KOPT-K1 (cell line): Measurements from ENCODE around the gene MTSS2.

Experiments used
- H3K27ac ChIP-seq: fragments of 200-600 bp; sonication (generic); 2 replicates; pipeline ENCODE4 v1.5.1; 2016; ENCODE audit warnings: antibody characterized with exemption, mild to moderate bottlenecking, low read depth, low read length; ENCODE audit not compliant: poor library complexity, severe bottlenecking
- H3K36me3 ChIP-seq: fragments of 200-600 bp; sonication (generic); 2 replicates; pipeline ENCODE4 v1.5.1; 2017; ENCODE audit warnings: antibody characterized with exemption, mild to moderate bottlenecking, low read length, moderate library complexity; ENCODE audit not compliant: insufficient read depth
- H3K9me3 ChIP-seq: fragments of 200-600 bp; sonication (generic); 2 replicates; pipeline ENCODE4 v1.5.1; 2017; ENCODE audit warnings: antibody characterized with exemption, low read length, mild to moderate bottlenecking; ENCODE audit not compliant: insufficient read depth, poor library complexity, severe bottlenecking

The MTSS2 gene

GRCh38 chr16:70709457-70709856 is 23.6 kb upstream of the MTSS2 start:
- Histone ChIP-seq H3K36me3 (no peaks in the 10 kb centered on the region; the same call in 1 of the 2 replicates), H3K9me3 (no peaks in the 10 kb centered on the region), H3K27ac (peak overlapping the region; percentile 43)

- Histone ChIP-seq H3K9me3 (no peaks in the 10 kb centered on the region), H3K36me3 (no peaks in the 10 kb centered on the region; the same call in 1 of the 2 replicates), H3K27ac (no peak overlapping the region)
Measured at GRCh38 chr16:70708366-70709246, 22.8 kb upstream of the MTSS2 start.

- no peak overlapping the region for H3K27ac ChIP-seq
- no peaks in the 10 kb centered on the region; the same call in 1 of the 2 replicates for H3K36me3 ChIP-seq
- no peaks in the 10 kb centered on the region for H3K9me3 ChIP-seq
Measured at GRCh38 chr16:70706948-70707465, 21.2 kb upstream of the MTSS2 start.

GRCh38 chr16:70705056-70705455 is 19.2 kb upstream of the MTSS2 start:
- Histone ChIP-seq H3K36me3 (no peaks in the 10 kb centered on the region; the same call in 1 of the 2 replicates), H3K27ac (no peak overlapping the region), H3K9me3 (no peaks in the 10 kb centered on the region)

- Histone ChIP-seq H3K9me3 (no peaks in the 10 kb centered on the region), H3K36me3 (peaks cover under 1% of the 10 kb centered on the region; the same call in 1 of the 2 replicates), H3K27ac (no peak overlapping the region)
Measured at GRCh38 chr16:70704586-70704985, 18.7 kb upstream of the MTSS2 start.

- no peaks in the 10 kb centered on the region for H3K9me3 ChIP-seq
- peaks cover 7% of the 10 kb centered on the region; the same call in 1 of the 2 replicates for H3K36me3 ChIP-seq
- no peak overlapping the region for H3K27ac ChIP-seq
Measured at GRCh38 chr16:70703835-70704381, 18.1 kb upstream of the MTSS2 start.

- no peak overlapping the region for H3K27ac ChIP-seq
- H3K9me3 ChIP-seq: no peaks in the 10 kb centered on the region
- peaks cover 13% of the 10 kb centered on the region; the same call in 1 of the 2 replicates for H3K36me3 ChIP-seq
Measured at GRCh38 chr16:70703041-70703834, 17.4 kb upstream of the MTSS2 start.

GRCh38 chr16:70702624-70703023 is 16.8 kb upstream of the MTSS2 start:
- Histone ChIP-seq H3K9me3 (no peaks in the 10 kb centered on the region), H3K27ac (no peak overlapping the region), H3K36me3 (peaks cover 19% of the 10 kb centered on the region; the same call in 1 of the 2 replicates)

- Histone ChIP-seq H3K27ac (no peak overlapping the region), H3K9me3 (no peaks in the 10 kb centered on the region), H3K36me3 (peaks cover 20% of the 10 kb centered on the region; the same call in 1 of the 2 replicates)
Measured at GRCh38 chr16:70701998-70702397, 16.1 kb upstream of the MTSS2 start.

- H3K9me3 ChIP-seq: no peaks in the 10 kb centered on the region
- H3K36me3 ChIP-seq: peaks cover 20% of the 10 kb centered on the region; the same call in 1 of the 2 replicates
- no peak overlapping the region for H3K27ac ChIP-seq
Measured at GRCh38 chr16:70701596-70701995, 15.7 kb upstream of the MTSS2 start.

GRCh38 chr16:70701036-70701435 is 15.2 kb upstream of the MTSS2 start:
- Histone ChIP-seq H3K27ac (no peak overlapping the region), H3K9me3 (no peaks in the 10 kb centered on the region), H3K36me3 (peaks cover 20% of the 10 kb centered on the region; the same call in 1 of the 2 replicates)

- H3K9me3 ChIP-seq: no peaks in the 10 kb centered on the region
- no peak overlapping the region for H3K27ac ChIP-seq
- peaks cover 20% of the 10 kb centered on the region; the same call in 1 of the 2 replicates for H3K36me3 ChIP-seq
Measured at GRCh38 chr16:70700101-70701020, 14.5 kb upstream of the MTSS2 start.

- peaks cover 20% of the 10 kb centered on the region; the same call in 1 of the 2 replicates for H3K36me3 ChIP-seq
- no peaks in the 10 kb centered on the region for H3K9me3 ChIP-seq
- H3K27ac ChIP-seq: peak overlapping the region; percentile 38
Measured at GRCh38 chr16:70699696-70700095, 13.8 kb upstream of the MTSS2 start.

GRCh38 chr16:70698901-70699300 is 13.0 kb upstream of the MTSS2 start:
- peak overlapping the region; percentile 38 for H3K27ac ChIP-seq

More at GRCh38 chr16:70698901-70699300, 13.0 kb upstream of the MTSS2 start:
- Histone ChIP-seq H3K36me3 (peaks cover 20% of the 10 kb centered on the region; the same call in 1 of the 2 replicates), H3K9me3 (no peaks in the 10 kb centered on the region)
